Adipocyte (in vitro differentiated cells): Measurements from ENCODE around the gene IL3RA.
"Not testable (repeated sequence)": the region's sequence is repeated elsewhere in the genome, so short reads cannot be mapped to it uniquely, and the experiment has no call there.

Experiments
- DNase-seq: peaks from one replicate; pipeline ENCODE4 v3.0.0-alpha.2; 2015; ENCODE audit warnings: low read depth
- H3K27me3 ChIP-seq: replicated peaks from 2 replicates; pipeline ENCODE4 v1.7.0; 2013; ENCODE audit warnings: mild to moderate bottlenecking, low read length, moderate library complexity; ENCODE audit not compliant: control insufficient read depth, insufficient read depth
- H3K36me3 ChIP-seq: 2 replicates; pipeline ENCODE4 v1.7.0; 2013; ENCODE audit warnings: low read length, mild to moderate bottlenecking, moderate library complexity; ENCODE audit not compliant: control insufficient read depth, insufficient read depth, severe bottlenecking
- H3K4me1 ChIP-seq: 2 replicates; pipeline ENCODE4 v1.7.0; 2013; ENCODE audit warnings: mild to moderate bottlenecking, low read length, moderate library complexity; ENCODE audit not compliant: control insufficient read depth, insufficient read depth
- H3K4me3 ChIP-seq: 2 replicates; pipeline ENCODE4 v1.7.0; 2013; ENCODE audit warnings: mild to moderate bottlenecking, low read length, moderate library complexity
- H3K9ac ChIP-seq: 2 replicates; pipeline ENCODE4 v1.7.0; 2013; ENCODE audit warnings: mild to moderate bottlenecking, low read length, moderate library complexity
- H3K9me3 ChIP-seq: 2 replicates; pipeline ENCODE4 v1.7.0; 2013; ENCODE audit warnings: mild to moderate bottlenecking, low read length, moderate library complexity; ENCODE audit not compliant: control insufficient read depth

Gene IL3RA

DNA sequence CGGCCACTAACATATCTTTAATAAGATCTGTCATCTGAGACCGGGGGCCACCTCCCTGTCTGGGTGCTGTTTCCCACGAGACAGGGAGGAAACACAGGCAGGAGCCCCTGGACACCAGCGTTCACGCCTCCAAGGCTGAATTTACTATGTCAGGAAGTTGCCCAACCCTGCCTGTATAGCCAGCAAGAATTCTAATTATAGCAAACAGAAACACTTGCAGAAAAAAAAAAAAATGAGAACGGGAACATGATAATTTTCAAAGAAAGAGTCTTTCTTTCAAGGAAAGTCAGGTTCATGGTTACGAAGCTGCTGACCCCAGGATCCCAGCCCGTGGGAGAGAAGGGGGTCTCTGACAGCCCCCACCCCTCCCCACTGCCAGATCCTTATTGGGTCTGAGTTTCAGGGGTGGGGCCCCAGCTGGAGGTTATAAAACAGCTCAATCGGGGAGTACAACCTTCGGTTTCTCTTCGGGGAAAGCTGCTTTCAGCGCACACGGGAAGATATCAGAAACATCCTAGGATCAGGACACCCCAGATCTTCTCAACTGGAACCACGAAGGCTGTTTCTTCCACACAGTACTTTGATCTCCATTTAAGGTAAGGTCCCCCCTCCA lies at the start of gene IL3RA:
IL3RA (plus strand) TSS at position 455 of the 613 bp plus-strand sequence. CDS start 4,981 bp downstream, outside the sequence.
- Histone ChIP-seq H3K4me1 (peaks cover 9% of the 10 kb centered on the region), H3K4me3 (peak within 1 kb of the TSS; percentile 73)

DNA sequence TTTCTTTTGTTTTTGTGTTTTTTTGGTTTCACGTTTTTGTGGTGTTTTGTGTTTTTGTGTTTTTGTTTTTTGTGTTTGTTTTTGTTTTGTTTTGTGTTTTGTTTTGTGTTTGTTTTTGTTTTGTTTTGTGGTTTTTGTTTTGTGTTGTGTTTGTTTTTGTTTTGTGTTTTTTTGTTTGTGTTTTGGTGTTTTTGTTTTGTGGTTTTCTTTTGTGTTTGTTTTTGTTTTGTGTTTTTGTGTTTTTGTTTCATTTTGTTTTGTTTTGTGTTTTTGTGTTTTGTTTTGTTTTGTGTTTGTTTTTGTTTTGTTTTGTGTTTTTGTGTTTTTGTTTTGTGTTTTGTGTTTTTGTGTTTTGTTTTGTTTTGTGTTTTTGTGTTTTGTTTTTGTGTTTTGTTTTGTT lies 47.0 kb upstream of the IL3RA start:
- no peak overlapping the region for H3K9ac ChIP-seq
- H3K9me3 ChIP-seq, result no peaks in the 10 kb centered on the region
- H3K4me3 ChIP-seq, result no peak overlapping the region
- peaks cover 4% of the 10 kb centered on the region for H3K36me3 ChIP-seq
- no peaks in the 10 kb centered on the region for H3K27me3 ChIP-seq
- DNase-seq, result no peak
- H3K4me1 ChIP-seq, result no peaks in the 10 kb centered on the region

More for the DNA sequence above, at the start of gene IL3RA:
- DNase-seq, result peak; percentile 55
- H3K27me3 ChIP-seq, result peaks cover 3% of the 10 kb centered on the region
- no peaks in the 10 kb centered on the region for H3K9me3 ChIP-seq
- H3K9ac ChIP-seq, result peak within 1 kb of the TSS; percentile 60
- H3K36me3 ChIP-seq, result no peaks in the 10 kb centered on the region

DNA sequence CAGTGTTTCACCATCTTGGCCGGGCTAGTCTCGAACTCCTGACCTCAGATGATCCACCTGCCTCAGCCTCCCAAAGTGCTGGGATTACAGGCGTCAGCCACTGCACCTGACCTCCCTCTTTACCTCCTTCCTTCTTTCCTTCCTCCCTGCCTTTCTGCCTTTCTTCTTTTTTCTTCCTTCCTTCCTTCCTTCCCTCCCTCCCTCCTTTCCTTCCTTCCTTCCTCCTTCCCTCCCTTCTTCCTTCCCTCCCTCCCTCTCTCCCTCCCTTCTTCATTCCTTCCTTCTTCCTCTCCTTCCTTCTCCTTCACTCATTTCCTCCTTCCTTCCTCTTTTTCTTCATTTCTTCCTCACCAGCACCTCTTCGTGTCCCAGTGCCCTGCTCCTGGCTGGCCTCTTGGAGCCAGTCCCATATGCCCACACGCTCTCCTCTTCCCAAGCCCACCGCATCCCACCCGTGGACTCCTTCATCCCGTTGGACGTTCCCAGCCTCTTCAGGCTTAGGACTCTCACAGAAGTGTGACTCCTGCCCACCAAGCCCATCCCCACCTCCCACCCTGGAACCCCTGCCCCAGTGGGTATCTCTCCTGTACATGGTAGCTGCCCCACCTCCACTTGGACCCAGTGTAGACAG lies 45.4 kb upstream of the IL3RA start:
- Histone ChIP-seq H3K9ac (no peak overlapping the region), H3K27me3 (no peaks in the 10 kb centered on the region), H3K4me3 (no peak overlapping the region), H3K9me3 (no peaks in the 10 kb centered on the region), H3K4me1 (no peaks in the 10 kb centered on the region), H3K36me3 (peaks cover 8% of the 10 kb centered on the region)
- DNase-seq, result no peak

DNA sequence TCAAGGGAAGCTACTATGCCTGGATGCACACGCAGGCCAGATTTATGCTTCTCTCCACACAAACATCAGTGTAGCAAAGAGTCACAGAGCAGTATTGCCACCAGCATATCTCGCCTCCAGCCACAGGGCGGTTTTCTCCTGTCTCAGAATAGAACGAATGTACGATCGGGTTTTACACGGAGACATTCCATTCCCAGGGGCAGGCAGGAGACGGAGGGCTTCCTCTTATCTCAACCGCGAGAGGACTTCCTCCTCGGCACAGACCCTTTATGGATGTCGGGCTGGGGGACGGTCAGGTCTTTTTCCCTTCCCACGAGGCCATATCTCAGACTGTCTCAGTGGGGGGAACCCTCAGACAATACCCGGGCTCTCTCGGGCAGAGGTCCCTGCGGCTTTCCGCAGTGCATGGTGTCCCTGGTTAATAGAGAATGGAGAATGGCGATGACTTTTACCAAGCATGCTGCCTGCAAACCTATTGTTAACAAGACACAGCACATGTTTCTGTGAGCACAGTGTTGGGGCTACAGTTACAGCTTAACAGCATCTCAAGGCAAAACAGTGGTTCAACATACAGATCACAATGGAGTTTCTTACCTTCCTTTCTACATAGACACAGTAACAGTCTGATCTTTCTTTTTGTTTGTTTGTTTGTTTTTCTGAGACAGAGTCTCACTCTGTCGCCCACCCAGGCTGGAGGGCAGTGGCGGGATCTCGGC lies 43.9 kb upstream of the IL3RA start:
- Histone ChIP-seq H3K9ac (no peak overlapping the region), H3K36me3 (peaks cover 8% of the 10 kb centered on the region), H3K27me3 (no peaks in the 10 kb centered on the region), H3K4me3 (no peak overlapping the region), H3K9me3 (no peaks in the 10 kb centered on the region), H3K4me1 (no peaks in the 10 kb centered on the region)
- no peak for DNase-seq

DNA sequence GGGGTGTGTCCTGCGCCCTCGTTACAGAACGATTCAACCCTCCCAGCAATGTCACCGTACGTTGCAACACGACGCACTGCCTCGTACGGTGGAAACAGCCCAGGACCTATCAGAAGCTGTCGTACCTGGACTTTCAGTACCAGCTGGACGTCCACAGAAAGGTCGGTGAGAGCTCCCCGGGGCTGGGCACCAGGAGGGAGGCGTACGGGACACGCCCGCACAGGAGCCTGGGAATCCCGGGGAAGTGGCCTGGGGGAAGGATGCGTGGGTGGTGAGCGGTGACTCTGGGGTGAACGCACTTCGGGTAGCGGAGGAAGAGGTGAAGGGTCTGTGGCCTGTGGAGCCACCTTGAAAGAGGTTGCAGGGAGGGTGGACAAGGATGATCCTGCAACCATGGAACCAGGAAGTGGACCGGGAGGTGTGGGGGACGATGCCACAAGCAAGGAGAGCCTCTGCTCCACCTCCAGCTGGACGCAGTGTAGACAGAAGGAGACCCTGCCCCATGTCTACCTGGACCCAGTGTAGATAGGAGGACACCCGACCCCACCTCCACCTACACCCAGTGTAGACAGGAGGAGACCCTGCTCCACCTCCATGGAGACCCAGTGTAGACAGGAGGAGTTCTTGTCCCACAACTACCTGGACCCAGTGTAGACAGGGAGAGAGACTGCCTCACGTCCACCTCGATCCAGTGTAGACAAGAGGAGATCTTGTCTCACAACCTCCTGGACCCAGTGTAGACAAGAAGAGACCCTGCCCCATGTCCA lies 42.1 kb upstream of the IL3RA start:
- no peak for DNase-seq
- no peaks in the 10 kb centered on the region for H3K27me3 ChIP-seq
- H3K36me3 ChIP-seq, result peaks cover 8% of the 10 kb centered on the region
- H3K9ac ChIP-seq, result no peak overlapping the region
- H3K4me3 ChIP-seq, result no peak overlapping the region
- peaks cover 5% of the 10 kb centered on the region for H3K9me3 ChIP-seq
- H3K4me1 ChIP-seq, result no peaks in the 10 kb centered on the region

DNA sequence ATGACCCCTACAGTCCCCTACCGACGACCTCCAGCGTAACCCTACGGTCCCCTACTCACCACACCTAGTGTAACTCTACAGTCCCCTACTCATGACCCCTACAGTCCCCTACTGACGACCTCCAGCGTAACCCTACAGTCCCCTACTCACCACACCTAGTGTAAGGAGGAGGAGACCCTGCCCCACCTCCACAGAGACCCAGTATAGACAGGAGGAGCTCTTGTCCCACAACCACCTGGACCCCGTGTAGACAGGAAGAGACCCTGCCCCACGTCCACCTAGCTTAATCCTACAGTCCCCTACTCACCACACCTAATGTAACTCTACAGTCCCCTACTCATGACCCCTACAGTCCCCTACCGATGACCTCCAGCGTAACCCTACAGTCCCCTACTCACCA lies 41.0 kb upstream of the IL3RA start:
- Histone ChIP-seq H3K9ac (no peak overlapping the region), H3K36me3 (peaks cover 4% of the 10 kb centered on the region), H3K27me3 (no peaks in the 10 kb centered on the region), H3K4me3 (no peak overlapping the region), H3K4me1 (no peaks in the 10 kb centered on the region), H3K9me3 (peaks cover 5% of the 10 kb centered on the region)
- no peak for DNase-seq

DNA sequence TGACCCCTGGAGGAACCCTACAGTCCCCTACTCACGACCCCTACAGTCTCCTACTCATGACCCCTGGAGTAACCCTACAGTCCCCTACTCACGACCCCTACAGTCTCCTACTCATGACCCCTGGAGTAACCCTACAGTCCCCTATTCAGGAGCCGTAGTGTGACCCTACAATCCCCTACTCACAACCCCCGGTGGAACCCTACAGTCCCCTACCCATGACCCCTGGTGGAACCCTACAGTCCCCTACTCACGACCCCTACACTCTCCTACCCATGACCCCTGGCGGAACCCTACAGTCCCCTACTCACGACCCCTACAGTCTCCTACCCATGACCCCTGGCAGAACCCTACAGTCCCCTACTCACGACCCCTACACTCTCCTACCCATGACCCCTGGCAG lies 39.0 kb upstream of the IL3RA start:
- H3K9me3 ChIP-seq, H3K4me3 ChIP-seq, H3K36me3 ChIP-seq, H3K4me1 ChIP-seq, H3K27me3 ChIP-seq, H3K9ac ChIP-seq, DNase-seq: not testable (repeated sequence)

DNA sequence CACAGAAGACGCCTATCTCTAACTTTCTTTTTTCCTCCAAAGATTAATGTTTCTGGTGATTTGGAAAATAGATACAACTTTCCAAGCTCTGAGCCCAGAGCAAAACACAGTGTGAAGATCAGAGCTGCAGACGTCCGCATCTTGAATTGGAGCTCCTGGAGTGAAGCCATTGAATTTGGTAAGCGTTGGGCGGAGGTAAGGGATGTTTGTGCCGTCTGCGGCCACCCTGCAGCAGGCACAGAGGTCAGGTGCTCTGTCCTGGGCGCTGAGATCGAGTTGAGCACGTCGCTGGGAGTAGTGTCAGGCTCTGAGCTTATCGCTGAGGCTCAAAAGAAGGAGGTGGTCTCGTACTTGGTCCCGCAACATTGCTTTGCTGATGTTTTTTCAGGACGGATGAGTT lies 36.1 kb upstream of the IL3RA start:
- Histone ChIP-seq H3K4me3 (no peak overlapping the region), H3K9me3 (peaks cover 5% of the 10 kb centered on the region), H3K9ac (no peak overlapping the region), H3K36me3 (peaks cover 4% of the 10 kb centered on the region), H3K4me1 (no peaks in the 10 kb centered on the region), H3K27me3 (no peaks in the 10 kb centered on the region)
- no peak for DNase-seq

DNA sequence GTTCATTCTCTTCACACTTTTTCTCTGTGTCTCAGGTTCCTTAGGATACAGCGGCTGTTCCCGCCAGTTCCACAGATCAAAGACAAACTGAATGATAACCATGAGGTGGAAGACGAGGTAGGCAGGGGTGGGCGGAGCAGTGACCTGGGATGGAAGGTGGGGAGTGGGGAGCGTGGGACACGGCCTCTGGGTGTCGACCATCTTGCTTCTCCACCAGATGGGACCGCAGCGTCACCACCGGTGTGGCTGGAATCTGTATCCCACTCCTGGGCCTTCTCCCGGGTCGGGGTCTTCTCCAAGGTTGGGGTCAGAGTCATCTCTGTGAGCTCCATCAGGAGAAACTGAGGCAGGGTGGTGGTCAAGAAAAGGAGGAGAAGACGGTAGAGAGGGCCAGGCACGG lies 31.2 kb upstream of the IL3RA start:
- Histone ChIP-seq H3K9ac (no peak overlapping the region), H3K36me3 (no peaks in the 10 kb centered on the region), H3K9me3 (no peaks in the 10 kb centered on the region), H3K4me3 (no peak overlapping the region), H3K4me1 (no peaks in the 10 kb centered on the region), H3K27me3 (no peaks in the 10 kb centered on the region)
- no peak for DNase-seq

DNA sequence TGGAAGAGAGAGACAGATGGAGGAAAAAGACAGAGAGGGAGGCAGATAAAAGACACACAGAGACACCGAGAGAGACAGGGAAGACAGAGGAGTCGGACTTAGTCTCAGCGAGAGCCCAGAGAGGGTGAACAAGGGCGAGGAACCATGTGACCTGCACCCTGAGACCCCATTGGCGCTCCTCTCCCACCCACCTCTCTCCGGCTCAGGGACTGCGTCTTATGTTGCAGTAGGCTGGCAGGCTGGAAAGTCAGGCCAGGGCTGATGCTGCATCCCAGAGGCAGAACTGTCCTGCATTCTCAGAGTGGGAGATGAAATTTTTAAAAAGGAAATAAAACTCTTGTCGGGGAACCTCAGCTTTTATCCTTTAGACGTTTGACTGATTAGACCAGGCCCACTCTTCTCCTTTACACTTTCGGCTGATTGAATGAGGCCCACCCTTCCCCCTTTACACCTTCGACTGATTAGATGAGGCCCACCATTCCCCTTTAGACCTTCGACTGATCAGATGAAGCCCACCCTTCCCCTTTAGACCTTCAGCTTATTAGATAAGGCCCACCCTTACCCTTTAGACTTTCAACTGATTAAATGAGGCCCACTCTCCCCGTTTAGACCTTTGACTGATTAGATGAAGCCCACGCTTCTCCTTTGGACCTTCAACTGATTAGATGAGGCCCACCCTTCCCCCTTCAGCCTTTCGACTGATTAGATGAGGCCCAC lies 29.5 kb upstream of the IL3RA start:
- H3K36me3 ChIP-seq, result no peaks in the 10 kb centered on the region
- no peaks in the 10 kb centered on the region for H3K27me3 ChIP-seq
- H3K9ac ChIP-seq, result no peak overlapping the region
- no peak overlapping the region for H3K4me3 ChIP-seq
- no peak for DNase-seq
- H3K9me3 ChIP-seq, result no peaks in the 10 kb centered on the region
- H3K4me1 ChIP-seq, result no peaks in the 10 kb centered on the region
